Suppressor macrophage treated with lipopolysaccharide for 4 hours (primary cell): ENCODE measurements around the gene IFNLR1.
A peak's percentile ranks its signal among the peaks of the same experiment; 100 is the strongest.

Source experiments
- DNase-seq: peaks from one replicate; pipeline ENCODE4 v3.0.0-alpha.2; 2020

The IFNLR1 gene

DNA sequence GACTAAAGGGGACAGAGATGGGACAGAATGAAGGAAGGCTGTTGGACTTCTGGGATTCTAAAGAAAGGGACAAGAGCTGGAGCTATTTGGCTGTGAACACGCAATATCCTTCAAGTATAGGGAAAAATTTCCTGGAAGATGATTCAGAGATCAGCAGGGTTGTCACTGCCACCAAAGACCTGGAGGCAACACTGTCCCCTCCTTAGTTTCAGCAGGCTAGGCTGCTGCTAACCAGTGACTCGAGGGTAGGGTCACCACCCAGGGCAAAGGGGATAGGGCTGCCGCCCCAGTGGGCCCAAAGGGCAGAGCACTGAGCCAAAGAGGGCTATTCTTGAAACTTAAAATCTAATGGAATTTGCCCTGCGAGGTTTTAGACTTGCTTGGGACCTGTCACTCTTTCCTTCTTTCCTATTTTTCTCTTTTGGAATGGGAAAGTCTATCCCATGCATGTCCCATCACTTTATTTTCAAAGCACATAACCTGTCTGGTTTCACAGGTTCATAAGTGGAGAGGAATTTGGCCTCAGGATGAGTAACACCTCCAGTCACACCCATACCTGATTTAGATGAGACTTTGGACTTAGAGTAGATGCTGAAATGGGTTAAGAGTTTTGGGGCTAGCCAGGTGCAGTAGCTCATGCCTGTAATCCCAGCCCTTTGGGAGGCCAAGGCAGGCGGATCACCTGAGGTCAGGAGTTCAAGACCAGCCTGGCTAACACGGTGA lies 11.9 kb downstream of the IFNLR1 start:
- no peak for DNase-seq

DNA sequence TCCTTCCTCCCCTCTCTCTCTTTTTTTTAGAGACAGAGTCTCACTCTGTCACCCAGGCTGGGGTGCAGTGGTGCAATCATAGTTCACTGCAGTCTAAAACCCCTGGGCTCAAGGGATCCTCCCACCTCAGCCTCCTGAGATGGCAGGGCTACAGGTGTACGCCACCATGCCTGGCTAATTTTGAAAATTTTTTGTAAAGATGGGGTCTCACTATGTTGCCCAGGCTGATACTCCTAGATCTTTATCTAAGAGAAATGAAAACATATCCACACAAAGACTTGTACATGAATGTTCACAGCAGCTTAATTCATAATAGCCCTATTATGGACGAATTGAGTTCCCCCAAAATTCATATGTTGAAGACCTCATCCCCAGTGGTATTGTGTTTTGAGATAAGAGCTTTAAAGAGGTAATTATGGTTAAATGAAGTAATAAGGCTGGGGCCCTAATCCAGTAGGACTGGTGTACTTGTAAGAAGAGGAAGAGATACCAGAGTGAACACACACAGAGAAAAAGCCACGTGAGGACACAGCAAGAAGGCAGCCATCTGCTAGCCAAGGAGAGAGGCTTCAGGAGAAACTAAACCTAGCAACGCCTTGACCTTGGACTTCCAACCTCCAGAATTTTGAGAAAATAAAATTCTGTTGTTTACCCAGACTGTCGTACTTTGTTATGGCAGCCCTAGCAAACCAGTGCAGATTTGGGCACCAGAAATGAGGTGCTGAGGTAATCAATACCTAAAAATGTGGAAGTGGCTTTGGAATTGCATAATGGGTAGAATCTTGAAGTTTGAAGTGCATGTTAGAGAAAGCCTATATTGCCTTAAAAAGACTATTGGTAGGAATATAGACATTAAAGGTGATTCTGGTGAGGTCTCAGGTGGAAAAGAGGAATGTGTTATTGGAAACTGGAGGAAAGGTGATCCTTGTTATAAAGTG lies 13.2 kb downstream of the IFNLR1 start:
- peak; percentile 40 for DNase-seq

DNA sequence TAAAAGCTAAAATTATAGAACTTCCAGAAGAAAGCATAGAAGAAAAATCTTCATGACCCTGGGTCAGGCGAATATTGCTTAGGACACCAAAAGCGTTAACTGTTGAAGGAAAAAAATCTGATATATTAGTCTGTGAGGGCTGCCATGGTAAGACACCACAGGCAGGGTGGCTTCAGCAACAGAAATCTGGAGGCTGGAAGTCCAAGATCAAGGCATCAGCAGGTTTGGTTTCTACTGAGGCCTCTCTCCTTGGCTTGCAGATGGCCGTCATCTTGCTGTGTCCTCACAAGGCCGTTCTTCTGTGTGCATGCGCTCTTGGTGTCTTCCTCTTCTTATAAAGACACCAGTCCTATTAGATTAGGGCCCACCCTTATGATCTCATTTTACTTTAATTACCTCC lies 14.5 kb downstream of the IFNLR1 start:
- DNase-seq: no peak

DNA sequence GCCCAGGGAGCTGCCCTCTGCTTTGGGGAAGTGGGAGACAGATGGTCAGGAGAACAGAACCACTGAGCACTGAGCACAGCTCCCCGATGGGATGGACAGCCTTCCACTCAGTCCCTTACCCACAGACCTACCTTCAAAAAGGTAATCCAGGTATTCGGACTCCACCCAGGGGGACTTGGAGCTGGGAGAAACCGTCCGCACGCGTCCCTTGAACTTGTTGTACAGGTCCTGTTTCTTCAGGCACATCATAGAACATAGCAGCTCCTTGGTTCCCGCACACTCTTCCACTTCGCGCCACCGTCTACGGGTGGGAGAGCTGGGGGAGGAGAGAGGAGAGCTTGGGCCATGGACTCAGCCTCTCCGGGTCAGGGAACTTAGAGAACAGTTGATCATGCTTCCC lies 17.8 kb downstream of the IFNLR1 start:
- no peak for DNase-seq

DNA sequence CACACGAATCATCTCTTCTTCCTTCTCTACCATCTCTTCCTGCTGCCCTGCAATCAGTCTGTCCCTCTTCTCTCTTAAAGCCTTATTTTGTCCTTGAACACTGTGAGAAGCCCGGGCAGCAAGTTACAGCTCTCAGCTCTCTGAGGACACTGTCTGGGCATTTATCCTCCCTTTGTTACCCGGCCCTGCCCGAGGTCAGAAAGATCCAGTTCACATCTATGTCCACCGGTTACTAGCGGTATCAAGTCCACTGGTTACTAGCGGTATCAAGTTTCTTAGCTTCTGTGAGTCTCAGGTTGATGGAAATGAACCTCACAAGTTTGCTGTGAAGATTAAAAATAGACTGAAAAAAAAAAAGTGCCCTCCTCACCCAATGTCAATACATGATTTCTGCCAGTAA lies 18.8 kb downstream of the IFNLR1 start:
- no peak for DNase-seq

DNA sequence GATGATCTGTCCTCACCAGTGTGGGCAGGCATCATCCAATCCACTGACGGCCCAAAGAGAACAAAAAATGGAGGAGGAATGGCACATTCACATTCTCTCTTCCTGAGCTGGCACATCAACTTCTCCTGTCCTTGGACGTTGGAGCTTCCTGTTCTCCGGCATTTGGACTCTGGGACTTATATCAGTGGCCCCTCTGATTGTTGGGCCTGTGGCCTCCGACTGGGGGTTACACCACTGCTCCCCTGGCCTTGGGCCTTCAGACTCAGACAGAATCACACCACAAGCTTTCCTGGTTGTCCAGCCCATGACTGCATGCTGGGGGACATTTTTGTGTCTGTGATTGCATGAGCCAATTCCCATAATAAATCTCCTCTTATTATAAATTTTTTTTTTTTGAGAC lies 20.1 kb downstream of the IFNLR1 start:
- no peak for DNase-seq

DNA sequence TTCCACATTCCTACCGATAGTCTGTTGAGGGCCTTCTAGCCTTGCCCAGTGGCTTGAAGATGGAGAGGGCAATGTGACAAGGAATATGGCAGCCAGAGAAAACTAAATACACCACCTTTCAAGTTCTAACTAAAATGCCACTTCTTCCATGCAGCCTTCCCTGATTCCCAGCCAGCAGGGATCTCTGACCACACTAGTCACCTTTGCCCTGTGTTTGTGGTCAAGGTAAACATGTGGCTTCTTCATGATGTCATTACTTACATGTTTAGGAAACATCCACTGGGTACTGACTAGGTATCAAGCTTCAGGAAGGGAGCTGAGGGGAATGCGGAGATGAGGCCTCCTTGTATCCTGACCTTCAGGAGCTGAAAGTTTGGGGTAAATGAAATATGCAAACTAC lies 21.6 kb downstream of the IFNLR1 start:
- DNase-seq: no peak

DNA sequence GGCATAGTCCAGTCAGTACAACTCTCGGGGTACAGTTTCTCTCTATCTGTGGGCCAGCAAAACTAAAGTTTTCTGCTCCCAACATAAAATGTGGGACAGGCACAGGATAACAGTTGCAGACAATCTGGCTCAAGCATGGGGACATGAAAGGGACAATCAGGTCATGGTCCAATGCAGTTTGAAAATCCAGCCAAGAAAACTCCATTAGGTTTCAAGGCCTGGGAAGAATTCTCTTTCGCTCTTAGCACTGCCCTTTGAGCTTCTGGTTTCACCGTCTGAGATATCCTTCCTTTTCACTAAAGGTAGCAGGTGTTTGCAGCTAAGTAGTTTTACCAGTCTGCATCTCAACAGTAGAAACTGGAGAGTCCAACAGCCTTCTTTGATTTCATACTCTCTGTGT lies 23.1 kb downstream of the IFNLR1 start:
- DNase-seq: no peak

DNA sequence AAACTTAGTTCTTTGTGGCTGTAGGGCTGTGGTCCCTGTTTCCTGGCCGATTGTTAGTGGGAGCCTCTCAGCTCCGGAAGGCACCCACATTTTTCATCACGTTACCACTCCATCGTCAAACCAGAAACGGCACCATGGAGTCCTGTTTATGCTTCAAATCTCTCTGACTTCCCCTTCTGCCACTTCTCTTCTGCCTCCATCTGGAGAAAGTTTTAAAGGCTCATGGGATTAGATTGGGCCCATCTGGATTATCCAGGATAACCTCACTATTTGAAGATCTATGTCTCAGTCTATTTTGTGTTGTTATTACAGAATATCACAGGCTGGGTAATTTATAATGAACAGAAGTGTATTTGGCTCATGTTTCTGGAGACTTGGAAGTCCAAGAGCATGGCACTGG lies 24.9 kb downstream of the IFNLR1 start:
- DNase-seq: no peak

DNA sequence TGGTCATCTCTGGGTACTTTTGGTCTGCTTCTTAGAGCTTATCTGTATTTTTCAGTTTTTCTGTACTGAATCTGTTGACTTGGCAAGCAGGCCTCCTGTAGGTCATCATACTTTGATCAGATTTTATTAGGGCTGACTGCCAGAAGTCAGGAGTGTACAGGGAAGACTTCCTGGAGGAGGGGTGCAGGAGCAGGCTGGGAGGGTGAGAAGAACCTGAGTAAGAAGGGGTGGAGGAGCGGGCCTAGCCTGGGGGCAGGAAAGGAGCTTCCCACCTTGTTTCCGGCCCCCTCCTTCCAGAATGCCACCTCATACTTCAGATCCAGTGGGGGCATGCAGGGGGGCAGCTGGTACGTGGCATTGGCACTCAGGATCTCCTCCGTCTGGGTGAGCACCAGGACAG lies 25.8 kb downstream of the IFNLR1 start:
- DNase-seq: no peak

DNA sequence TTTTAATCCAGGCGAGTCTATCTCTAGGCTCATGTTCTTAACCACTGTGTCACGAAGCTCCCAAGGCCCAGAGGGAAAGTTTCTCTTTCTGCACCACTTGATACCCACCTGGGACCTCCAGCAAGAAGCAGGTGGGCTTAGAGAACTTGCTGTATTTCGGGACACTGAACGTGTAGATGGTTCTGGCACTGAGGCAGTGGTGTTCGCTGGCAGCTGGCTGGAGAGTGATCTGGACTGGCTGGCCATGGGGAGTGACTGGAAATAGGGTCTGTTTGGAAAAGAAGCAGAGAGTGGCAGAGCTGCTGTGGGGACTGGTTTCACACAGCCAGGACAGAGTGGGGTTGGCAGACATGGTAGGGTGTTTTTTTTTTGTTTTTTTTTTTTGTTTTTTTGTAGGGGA lies 27.7 kb downstream of the IFNLR1 start:
- no peak for DNase-seq

DNA sequence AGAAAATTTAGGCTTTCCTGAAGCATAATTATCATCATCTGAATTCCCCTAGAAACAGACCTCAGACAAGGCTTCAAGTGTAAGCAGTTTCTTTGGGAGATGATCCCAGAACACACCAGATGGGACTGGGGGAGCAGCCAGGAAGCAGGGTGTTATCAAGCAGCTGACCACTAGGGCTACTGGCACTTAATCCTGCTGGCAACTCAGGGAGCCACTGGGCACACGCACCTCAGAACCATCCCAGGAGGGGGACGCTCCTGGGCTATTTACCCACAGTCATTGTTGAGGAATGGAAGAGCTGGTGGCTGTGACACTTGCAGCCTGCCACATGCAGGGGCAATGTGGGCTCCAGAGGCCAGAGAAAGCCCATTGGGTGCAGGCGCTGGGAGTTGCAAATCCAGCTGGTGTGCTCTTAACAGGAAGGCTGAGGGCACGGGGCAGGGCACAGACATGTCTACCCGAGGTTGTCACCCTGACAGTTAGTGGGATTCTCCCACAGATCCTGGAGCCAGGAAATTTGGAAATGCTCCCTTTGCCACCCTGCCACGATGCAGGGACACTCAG lies 29.1 kb downstream of the IFNLR1 start:
- DNase-seq: no peak

DNA sequence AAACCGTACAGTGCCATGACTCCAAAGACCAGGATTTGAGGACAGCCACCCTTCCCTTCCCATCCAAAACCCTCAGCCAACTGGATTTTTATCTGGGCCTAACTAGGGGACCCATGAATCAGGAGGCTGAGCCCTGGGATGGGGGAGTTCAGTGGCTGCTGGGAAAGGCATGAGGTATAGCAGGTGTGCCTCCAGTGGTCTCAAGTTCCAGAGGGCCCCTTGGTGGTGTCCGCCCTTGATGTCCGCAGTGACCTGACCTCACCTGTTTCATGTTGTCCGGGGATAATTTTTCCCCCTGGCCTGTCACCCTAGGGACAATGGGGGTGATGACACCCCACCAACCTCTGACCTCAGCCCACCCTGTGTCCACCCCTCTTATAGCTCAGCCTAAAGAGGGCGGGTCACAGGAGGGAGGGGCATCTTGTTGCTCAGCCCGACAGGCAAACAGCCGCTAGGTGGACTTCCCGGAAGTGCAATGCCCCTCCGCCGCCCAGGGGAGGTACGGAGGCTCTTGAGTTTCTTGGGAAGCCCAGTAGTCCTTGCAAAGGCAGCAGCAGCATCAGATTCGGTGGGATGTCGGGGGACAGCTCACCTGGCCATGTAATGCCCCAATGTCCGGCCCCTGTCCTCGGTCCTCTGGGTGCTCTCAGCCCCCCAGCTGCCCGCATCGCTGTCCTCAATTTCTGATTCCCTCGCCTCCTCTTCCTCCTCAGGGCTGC lies 30.4 kb downstream of the IFNLR1 start:
- DNase-seq: no peak

DNA sequence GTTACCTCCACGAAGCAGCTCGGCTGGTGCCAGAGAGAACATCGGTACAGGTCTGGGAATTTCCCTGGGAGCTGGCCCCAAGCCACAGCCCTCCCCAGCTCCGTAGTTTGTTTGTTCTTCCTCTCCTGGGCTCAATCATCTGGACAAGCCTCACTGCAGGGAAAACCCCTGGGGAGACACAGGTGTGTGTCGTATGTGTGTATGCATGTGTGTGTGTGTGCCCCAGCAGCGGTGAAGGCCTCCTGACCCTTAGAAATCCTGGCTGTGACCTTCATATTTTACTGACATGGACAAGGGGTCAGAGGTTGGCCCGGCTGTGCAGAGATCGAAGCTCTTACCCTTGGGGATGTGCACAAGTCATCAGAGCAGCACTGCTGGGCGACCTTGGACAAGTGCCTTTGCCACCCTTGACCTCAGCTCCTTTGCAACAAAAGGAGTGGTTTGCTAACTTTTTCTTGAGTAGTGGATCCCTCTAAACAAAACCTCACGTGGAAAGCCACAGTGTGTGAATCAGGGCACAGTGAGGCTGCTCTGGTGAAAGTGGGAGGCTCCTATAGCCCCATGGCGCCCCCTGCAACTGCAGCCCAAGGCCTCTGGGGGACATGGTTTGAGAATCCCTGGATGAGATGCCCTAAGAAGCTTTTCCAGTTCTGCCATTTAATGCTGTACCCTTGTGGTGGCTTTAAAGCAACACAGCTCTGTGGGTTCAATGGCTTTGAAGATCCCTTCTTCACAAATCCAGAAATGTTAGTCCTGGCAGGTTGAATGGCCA lies 31.9 kb downstream of the IFNLR1 start:
- DNase-seq: no peak

DNA sequence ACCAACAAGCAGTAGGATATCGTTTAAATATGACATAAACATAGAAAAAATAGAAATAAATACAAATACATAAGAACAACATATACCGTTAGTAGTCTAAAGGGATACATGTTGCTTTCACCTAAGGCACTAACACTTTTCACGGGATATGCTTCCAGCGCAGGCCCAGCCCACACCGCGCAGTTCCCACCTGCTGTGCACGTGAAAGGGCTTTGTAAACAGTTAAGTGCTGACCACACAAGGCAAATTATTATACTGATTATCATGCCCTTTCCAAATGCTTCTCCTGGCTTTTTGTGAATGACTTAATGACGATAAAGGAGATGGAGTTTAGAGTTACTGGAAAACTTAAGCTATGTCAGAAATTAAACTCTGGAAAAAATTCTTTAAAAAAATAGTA lies 32.9 kb downstream of the IFNLR1 start:
- no peak for DNase-seq

DNA sequence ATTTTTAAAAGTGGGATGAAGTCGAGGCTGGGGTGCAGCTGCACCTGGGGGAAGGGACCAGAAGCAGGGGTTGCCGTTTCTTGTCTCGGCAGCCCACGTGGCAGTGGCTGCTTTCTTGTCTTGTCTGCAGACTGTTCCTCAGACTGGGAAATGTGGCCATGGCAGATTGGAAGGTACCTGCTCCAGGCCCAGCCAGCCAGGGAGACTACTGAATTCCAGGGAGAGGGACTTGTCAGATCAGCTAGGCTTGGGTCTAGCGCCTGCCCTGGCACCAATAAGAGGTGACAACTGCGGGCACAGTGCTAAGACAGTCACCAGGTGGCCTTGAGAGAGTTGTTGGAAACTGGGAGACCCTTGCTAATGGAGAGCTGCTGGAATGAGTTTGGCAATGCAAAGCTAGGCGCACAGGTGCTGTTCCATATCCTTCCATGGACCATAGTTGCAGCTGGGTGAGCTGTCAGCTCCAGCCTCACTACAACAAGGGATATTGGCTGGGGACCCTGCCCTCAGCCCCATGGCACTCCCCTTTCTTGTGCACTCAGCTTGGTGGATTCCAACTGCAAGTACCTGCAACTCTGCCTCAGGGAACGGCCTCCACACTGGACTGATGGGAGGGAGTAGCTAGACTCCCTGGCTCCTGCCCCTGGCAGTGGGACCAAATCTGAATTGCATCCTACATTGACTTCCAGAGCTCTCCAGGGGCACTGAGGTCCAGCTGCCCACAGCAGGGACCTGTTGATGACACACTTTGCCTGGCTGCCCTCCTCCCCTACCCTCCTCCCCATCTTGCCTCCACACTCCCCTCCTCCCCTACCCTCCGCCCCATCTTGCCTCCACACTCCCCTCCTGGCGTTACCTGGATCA lies 34.2 kb downstream of the IFNLR1 start:
- no peak for DNase-seq

DNA sequence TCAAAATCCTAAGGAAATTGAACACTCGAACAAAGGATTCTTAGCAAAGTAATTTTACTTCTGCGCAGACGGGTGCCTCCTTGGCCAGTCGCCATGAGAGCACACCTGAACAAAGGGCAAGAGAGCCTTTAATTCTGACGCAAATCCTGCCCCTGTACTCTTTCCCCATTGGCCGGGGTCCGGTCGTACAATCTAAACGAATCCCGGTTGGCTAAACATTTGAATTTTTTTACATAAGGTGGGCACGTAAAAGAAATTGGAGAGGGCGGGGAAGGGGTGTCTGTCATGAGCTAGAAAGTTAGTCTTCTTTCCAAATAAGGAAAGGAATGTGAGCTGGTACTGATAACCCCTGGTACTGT lies 35.9 kb downstream of the IFNLR1 start:
- no peak for DNase-seq

DNA sequence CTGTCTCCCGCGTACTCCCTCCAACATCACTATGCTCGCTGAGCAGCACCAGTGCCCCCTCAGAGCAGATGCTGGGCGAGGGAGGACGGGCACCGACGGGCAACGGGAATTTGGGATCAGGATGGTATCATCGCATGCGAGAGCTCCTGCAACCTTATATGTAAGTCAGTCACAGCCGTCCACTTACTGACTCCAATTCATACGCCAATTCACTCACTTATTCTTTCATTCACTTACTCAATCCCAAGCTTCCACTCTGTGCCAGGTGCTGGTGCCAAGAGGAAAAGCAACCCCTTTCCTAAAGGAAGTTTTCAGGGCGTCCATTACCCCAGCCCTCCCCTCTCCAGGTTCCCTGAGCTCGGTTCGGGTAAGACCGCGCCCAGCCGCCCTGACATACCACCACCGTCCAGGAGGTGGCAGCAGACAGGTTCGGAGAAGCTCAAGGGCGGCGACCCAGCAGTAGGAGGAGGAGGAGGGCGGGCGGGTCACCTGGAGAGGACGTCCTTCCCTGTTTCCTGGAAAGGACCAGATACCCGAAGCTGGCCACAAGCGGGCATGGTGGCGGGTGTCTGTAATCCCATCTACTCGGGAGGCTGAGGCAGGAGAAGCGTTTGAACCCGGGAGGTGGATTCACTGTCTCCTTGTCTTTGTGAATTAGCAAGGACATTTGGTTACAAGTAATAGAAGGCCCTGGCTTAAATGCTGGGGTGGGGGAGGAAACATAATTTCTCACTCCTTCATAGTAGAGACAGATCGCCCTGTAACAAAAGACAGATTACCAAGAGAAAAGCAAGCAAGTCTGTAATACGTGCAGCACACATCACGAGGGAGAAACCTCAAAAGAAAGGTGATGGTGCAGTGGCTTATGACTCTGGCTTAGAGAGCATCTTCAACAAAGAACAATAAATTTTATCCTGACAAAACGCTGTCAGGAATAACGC lies 36.6 kb downstream of the IFNLR1 start:
- DNase-seq: peak; percentile 84

DNA sequence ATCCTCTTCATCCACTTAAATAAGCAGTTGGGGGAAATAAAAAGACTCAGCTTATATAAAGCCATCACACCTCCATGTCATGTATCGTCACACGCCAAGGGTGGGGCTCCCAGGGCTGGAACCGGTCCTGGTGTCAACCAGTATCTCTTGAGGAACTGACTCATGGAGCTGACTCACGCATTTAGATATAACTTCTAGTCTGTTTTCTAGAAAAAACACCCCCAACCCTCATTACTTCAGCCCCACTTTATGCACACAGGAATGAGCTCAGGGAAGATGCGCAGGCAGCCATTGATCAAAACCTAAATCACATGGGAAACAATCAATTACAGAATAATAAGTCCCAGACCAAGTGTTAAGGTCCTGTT lies 37.2 kb downstream of the IFNLR1 start:
- peak; percentile 76 for DNase-seq

DNA sequence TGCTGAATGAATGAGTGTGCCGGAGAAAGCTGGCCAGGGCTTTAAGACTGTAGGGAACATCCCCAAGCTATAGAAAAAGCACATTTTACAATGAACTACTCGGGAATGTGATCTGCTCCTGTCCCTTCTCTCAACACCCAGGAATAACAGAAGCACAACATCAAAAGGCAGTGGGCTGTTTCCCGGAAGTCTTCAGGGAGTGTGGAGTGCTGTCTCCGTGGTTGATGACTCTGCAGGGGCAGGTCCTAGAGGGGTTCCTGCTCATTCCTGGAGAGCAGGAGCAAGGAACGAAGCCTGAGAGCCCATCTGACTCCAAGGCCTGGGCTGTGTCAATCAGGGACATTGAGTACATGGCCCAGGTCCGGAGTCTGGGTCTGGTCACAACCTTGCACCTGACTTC lies 39.3 kb downstream of the IFNLR1 start:
- DNase-seq: no peak

DNA sequence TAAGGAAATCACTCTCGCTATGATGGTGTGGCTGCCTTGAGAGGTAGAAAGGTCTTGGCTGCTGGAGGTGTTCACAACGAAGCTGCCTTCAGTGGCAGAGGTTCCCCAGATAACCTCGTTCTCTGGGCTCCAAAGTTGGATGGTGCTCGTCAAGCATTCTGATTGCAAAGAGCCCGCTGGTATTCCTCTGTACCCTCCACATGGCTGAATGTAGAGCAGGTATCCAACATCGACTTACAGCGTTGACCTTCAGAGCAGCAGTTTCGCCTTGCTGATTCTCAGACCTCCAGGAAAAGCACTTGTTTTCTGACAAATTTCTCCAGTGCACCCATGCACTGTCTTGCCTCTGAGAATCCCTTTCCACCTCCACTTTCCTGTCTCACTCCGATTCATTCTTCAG lies 39.9 kb downstream of the IFNLR1 start:
- no peak for DNase-seq
